WI38 (cell line): ENCODE measurements around the gene CACNB1.
A peak's percentile ranks its signal among the peaks of the same experiment; 100 is the strongest.

ENCODE experiments used
- H3K4me3 ChIP-seq: 2 replicates; pipeline ENCODE4 v1.5.1; 2011; ENCODE audit warnings: low read depth, mild to moderate bottlenecking, control low read depth, low read length
- TF ChIP-seq, protein P1 (sequence below): IDR thresholded peaks from 2 replicates; pipeline ENCODE4 v1.5.1; 2012; ENCODE audit warnings: low read depth, mild to moderate bottlenecking, control low read depth, low read length

Gene CACNB1

DNA sequence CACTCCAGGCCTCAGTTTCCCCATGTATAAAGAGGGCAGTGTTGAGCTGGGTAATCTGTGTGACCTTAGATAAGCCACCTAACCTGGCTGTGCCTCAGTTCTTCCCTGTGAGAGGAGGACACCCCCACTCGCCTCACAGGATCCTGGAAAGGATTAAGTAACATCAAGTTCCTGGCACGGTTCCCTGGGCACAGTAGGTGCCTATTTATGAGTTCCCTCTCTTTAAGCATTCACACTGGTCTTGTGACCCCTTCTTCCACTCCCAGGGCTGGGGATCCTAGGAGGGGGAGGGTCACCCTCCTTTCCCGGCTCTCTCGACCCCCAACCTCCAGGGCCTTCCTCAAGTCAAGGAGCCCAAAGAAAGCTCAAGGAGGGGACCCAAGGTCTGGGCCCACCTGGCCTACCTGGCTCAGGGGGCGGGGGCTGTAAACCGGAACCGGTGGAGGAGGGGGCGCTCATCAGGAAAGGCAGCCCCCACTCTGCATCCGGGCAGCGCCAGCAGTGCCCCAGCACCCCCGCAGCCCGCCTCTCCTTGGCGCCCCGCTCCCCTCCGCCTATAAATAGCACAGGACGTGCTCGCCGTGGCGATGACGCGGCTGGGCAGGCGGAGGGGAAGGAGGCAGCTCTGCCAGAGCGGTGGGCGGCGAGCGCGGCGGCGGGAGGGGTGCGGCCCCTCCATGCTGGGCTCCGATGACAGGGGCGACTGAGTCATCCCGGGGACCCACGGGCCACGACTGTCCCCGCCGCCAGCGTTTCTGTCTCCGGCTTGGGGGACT, 12.0 kb upstream of the CACNB1 start:
- TF ChIP-seq, protein P1, sequence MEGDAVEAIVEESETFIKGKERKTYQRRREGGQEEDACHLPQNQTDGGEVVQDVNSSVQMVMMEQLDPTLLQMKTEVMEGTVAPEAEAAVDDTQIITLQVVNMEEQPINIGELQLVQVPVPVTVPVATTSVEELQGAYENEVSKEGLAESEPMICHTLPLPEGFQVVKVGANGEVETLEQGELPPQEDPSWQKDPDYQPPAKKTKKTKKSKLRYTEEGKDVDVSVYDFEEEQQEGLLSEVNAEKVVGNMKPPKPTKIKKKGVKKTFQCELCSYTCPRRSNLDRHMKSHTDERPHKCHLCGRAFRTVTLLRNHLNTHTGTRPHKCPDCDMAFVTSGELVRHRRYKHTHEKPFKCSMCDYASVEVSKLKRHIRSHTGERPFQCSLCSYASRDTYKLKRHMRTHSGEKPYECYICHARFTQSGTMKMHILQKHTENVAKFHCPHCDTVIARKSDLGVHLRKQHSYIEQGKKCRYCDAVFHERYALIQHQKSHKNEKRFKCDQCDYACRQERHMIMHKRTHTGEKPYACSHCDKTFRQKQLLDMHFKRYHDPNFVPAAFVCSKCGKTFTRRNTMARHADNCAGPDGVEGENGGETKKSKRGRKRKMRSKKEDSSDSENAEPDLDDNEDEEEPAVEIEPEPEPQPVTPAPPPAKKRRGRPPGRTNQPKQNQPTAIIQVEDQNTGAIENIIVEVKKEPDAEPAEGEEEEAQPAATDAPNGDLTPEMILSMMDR: no peak

DNA sequence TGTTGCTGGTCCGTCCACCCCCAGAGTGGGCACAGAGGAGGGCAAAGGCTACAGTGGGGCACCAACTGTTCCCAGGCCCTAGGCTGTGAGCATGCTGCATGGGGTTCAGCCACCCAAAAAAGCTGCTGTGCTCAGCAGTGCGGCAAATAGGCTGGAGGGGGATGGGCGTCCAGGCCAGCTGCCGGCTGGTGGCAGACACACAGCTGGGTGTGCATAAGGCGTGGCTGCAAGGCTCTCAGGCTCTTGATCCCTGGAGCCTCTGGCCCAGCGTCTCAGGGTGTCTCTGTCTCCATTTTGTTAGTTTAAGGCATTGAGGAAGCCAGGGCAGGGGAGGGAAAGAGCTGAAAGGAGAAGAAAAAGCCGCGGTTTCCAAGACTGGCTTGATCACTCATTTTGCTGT, 11.4 kb upstream of the CACNB1 start:
- H3K4me3 ChIP-seq: no peak overlapping the region

More for the DNA sequence above, 12.0 kb upstream of the CACNB1 start:
- H3K4me3 ChIP-seq: peak overlapping the region; percentile 54

DNA sequence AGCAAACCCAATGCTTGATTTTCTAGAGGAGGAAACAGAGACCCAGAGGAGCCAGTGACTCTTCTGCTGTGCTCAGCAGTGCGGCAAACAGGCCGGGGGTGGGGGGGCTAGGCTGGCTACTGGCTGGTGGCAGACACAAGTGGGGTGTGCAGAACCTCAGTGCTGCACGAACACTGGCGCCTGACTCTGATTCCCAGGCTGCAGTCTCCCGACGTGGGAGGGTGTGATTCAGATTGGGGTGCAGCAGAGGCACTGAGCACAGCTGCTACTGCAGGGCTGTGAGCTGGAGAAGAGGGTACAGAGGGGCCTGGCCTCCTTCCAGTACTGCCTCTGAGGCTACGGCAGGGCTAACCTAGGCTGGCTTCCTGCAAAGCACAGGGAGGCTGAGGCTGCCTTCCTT, 10.7 kb upstream of the CACNB1 start:
- TF ChIP-seq, protein P1: no peak
- no peak overlapping the region for H3K4me3 ChIP-seq

More for the DNA sequence above, 11.4 kb upstream of the CACNB1 start:
- TF ChIP-seq, protein P1: no peak

DNA sequence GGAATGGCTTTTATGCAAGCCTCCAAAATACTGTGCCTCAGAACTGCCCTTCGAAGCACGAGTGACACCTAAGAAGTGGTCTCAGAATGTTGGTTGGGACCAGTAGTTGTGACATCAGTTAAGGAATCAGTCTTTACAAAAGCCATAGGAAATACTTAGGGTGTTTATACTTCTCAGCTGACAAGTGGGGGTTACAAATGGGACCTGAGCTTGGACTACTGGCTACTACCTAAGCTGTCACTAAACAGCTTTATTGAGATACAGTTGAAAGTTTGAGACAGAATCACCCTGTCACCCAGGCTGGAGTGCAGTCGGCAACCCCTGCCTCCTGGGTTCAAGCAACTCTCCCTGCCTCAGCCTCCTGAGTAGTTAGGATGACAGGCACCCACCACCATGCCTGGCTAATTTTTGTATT, 7.7 kb upstream of the CACNB1 start:
- TF ChIP-seq, protein P1: no peak
- H3K4me3 ChIP-seq: no peak overlapping the region

DNA sequence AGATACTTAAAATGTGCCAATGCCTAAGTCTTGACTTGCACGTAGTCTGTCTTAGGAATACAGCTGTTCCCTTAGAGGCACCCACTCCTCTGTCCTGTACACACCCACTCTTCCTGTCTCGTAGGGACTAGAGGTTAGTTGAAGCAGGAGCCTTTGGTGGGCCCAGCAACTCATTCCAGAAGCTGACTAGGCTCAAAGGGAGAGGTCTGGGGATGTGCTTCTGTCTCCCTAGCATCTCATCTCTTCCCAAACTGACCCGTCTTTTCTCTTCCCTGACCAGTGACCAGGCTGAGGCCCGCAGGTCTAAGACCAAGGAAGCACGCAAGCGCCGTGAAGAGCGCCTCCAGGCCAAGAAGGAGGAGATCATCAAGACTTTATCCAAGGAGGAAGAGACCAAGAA, 6.8 kb upstream of the CACNB1 start:
- TF ChIP-seq, protein P1: no peak
- no peak overlapping the region for H3K4me3 ChIP-seq

DNA sequence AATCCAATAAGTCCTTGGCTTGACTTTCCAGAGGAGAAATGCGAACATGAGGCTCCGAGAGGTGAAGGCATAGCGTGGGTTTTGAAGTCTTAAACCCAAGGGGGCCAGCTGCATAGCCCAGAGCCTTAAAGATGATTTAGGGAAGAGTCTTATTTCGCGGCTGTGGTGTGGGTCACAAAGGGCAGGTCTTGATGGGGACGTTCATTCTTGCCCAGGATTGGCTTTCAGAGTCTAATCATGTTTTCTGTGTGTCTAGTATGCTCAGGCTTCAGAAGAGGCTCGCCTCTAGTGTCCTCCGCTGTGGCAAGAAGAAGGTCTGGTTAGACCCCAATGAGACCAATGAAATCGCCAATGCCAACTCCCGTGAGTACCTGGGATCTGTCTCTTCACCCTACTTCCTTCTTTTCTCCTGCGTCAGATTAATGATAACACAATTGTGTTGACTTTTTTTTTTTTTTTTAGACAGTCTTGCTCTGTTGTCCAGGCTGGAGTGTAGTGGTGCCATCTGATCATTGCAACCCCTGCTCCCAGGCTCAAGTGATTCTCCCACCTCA, 3.6 kb upstream of the CACNB1 start:
- TF ChIP-seq, protein P1: no peak
- peak overlapping the region; percentile 97 for H3K4me3 ChIP-seq

DNA sequence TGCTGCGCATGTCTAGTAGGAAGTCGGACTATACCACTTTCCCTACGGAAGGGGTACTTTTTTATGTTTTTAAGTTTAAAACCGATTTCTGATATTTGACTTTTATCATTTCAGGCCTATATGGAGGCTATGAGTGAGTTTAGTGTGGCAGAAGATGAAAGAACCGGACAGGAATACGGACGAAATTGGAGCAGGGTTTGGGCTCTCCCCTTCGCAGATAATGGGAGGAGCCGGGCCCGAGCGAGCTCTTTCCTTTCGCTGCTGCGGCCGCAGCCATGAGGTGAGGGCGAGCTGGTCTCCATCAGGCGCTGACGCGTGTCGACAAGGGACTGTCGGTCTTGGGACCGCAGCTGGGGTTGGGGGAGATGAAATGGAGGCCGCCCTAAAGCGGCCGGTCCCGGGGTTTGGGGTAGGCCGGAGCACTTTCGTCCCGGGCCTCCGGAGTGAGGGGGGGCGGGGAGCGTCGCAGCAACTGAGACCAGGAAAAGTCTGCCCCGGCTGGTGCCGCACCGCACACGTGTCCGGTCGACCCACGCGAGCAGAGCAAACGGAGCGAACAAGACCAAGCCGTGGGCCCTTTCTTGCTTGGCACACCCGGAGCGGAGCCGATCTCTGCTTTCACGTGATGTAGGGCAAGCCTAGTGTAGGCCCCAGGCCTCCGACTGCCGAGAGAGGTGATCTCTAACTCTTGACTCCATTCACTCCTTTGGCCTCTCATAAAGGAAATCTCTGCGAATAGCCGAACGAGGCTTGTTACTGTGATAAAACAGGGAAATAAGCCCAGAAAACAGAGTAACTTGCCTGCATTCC, 2.8 kb upstream of the CACNB1 start, which contains the start of gene RPL19:
RPL19 (plus strand) TSS at position 214 of the 810 bp plus-strand sequence; CDS start at position 276, 62 bp downstream.
- TF ChIP-seq, protein P1: no peak
- peak within 1 kb of the TSS; percentile 97 for H3K4me3 ChIP-seq
